H7 (cell line): ENCODE data around the gene LHX1. TPM values are rescaled to one million over a fixed set of nuclear protein-coding genes. Genes with fewer than 3 reads are reported as not detected.

ENCODE experiments used
- DNase-seq: peaks from one replicate; pipeline ENCODE4 v3.0.0; 2012
- H3K27me3 ChIP-seq: 2 replicates; pipeline ENCODE4 v1.6.0; 2011; ENCODE audit warnings: mild to moderate bottlenecking, low read length; ENCODE audit not compliant: control insufficient read depth, insufficient read depth
- H3K36me3 ChIP-seq: replicated peaks from 2 replicates; pipeline ENCODE4 v1.5.1; 2011; ENCODE audit warnings: low read length; ENCODE audit not compliant: control insufficient read depth, insufficient read depth
- H3K4me3 ChIP-seq: 2 replicates; pipeline ENCODE4 v1.5.1; 2011; ENCODE audit warnings: low read depth, mild to moderate bottlenecking, control low read depth, low read length, moderate library complexity; ENCODE audit not compliant: insufficient read depth
- total RNA-seq: library from RNA; depleted of rRNA; stranded (reverse); fragments of >200 nt; shearing (Covaris generic); gene quantifications from 2 replicates; pipeline ENCODE4 v1.2.3, GENCODE V29; 2014; rRNA removed

LHX1 gene
- 14.2 and 23.1 TPM in 2 replicates for total RNA-seq

- peak within 1 kb of the TSS; percentile 70 for H3K4me3 ChIP-seq
- H3K27me3 ChIP-seq: peaks cover 97% of the 10 kb centered on the region
- no peaks in the 10 kb centered on the region for H3K36me3 ChIP-seq
- DNase-seq: peak; percentile 87
These were observed at the start of gene LHX1 for GRCh38 chr17:36937001-36937958. TSS of gene LHX1 (plus strand) at chr17:36937475. CDS start at chr17:36938198, 723 bp downstream.

DNA sequence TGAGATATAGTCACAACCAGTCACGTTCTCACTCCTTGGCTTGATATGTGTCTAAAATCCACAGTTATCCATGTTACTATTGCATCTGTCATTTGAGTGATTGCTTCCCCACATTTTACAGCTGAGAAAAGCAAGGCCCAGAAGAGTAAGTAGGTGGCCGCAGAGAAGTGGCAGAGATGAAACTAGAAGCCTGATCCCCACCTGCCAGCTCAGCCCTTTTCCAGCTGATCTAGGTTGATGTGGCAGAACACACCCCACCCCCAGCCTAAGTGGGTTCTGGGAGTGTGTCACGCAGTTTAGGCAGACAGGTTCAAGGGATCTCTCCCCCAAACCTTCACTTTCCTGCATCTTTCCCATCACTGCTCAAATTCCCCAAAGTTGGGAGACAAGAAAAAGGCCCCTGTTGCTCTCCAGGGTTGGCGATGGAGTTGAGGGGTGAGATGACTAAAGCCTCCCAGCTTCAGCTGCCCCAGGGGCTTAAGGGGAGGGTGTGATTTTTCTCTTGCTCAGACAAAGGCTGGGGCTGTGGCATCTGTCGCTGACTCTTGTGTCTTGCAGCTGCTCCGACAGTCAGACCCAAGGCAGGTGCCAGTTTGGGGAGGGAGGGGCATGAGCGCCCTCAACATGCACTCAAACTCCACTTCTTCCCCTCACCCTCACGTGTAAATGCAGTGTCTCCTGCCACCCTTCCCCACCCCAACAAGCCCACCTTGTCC, 48.9 kb upstream of the LHX1 start:
- H3K36me3 ChIP-seq: no peaks in the 10 kb centered on the region
- H3K4me3 ChIP-seq: no peak overlapping the region
- DNase-seq: no peak

DNA sequence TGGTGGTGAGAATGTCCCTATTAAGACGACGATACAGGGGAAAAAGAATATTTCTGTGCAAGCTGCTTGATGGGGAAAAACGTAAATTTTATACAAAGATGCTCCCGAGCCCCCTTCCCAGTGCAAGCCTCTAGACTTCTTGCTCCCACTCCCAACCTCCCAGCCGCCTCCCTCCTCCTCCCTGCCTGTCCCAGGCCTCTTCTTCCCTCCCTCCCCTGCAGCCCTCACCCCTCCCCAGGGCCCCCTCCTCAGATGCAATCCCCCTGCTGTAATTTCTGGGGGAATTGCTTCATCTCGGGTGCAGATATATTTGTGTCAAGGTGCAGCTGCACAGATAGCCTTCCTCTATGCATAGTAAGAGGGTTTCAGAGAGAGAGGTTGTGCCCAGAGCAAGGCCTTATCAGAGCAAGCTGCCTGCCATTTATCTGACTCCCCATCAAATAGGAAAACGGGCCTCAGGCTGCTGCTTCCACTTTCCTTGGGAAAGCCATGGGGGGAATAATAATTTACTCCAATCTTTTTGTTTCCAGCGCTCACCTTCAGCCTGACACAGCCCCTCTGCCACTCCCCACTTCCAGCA, 47.4 kb upstream of the LHX1 start:
- H3K4me3 ChIP-seq: no peak overlapping the region
- no peaks in the 10 kb centered on the region for H3K36me3 ChIP-seq
- peaks cover 1% of the 10 kb centered on the region; the same call in 1 of the 2 replicates for H3K27me3 ChIP-seq
- no peak for DNase-seq

More for the DNA sequence above, 48.9 kb upstream of the LHX1 start:
- H3K27me3 ChIP-seq: peaks cover 1% of the 10 kb centered on the region; the same call in 1 of the 2 replicates

- Histone ChIP-seq H3K36me3 (no peaks in the 10 kb centered on the region), H3K27me3 (peaks cover 1% of the 10 kb centered on the region; the same call in 1 of the 2 replicates), H3K4me3 (no peak overlapping the region)
- no peak for DNase-seq
These were observed 46.7 kb upstream of the LHX1 start for GRCh38 chr17:36890398-36891168.

DNA sequence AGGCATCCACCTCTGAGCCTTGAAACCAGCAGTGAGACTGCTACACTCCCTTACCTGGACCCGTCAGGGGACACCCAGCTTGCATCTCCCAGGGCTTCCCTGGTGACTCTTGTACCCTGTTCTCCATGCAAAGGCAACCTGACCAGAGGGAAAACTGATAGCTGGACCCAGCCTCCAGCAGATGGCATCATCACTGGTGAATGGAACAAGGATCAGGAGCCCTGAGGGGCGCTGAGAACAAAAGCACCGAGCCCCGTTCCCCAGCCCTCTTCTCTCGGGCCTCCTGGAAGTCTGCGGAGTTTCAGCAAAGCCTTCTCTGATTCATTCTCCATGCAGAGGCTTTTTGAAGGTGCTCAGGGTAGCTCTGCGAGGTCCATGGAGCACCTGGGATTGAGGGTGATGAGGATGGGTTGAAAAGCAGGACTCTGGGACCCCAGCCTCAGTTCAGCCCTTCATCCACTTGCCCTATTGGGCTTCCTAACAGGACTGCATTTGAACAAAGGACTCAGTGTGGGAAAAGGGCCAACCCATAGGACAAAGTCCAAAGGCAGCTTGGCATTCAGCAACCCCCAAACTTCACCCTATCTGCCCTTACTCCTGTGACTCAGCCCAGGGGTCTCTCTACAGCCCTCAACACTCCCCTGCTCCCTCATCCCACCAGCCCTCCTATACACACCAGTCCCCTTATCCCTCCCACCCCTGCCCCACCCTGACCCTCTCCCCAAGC, 45.0 kb upstream of the LHX1 start:
- H3K36me3 ChIP-seq: no peaks in the 10 kb centered on the region
- peaks cover 1% of the 10 kb centered on the region; the same call in 1 of the 2 replicates for H3K27me3 ChIP-seq
- peak; percentile 81 for DNase-seq
- no peak overlapping the region for H3K4me3 ChIP-seq

DNA sequence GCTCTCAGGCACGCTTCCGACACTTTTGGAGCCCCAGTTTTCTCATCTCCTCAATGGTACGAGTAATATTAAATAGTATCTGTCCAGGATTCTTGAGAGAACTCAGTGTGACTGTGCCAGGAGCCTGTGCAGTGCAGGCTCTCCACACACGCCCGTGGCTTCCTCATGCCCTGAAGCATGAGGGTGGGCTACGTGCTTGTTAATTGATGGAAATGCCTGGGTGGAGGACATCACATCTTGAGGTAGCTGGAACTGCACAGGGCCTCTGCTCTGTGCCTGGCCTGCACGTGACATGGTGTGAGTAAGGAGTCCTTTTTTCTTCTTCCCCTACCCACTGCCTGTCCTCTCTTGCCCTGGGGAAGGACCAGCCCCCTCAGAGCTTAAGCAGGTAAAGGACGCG, 43.1 kb upstream of the LHX1 start:
- no peak overlapping the region for H3K4me3 ChIP-seq
- H3K36me3 ChIP-seq: no peaks in the 10 kb centered on the region
- DNase-seq: no peak
- peaks cover 1% of the 10 kb centered on the region; the same call in 1 of the 2 replicates for H3K27me3 ChIP-seq

DNA sequence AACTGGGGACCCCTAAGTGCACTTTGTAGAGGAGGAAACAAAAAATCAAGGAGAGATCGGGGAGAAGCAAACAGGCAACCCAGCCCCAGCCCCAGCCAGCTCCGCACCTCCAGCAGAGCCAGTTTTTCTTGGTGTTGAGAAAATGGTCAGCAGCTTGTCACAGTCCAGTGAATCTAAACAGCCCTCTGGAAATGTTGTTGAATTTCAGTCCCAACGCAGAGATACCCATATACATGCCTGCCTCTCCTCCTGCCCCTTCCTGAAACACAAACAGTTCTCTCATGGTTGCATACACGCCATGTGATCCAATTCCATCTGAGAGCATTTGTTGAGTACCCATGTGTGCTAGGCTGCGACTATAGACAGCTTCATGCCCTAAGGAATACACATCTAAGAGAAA, 42.4 kb upstream of the LHX1 start:
- no peak for DNase-seq
- H3K4me3 ChIP-seq: no peak overlapping the region
- no peaks in the 10 kb centered on the region for H3K36me3 ChIP-seq
- H3K27me3 ChIP-seq: peaks cover 1% of the 10 kb centered on the region; the same call in 1 of the 2 replicates

- H3K36me3 ChIP-seq: no peaks in the 10 kb centered on the region
- H3K4me3 ChIP-seq: no peak overlapping the region
- peak; percentile 59 for DNase-seq
- H3K27me3 ChIP-seq: no peaks in the 10 kb centered on the region
These were observed 37.8 kb upstream of the LHX1 start for GRCh38 chr17:36899250-36900159.

GRCh38 chr17:36900160-36900512, 37.1 kb upstream of the LHX1 start:
- H3K4me3 ChIP-seq: no peak overlapping the region
- H3K36me3 ChIP-seq: no peaks in the 10 kb centered on the region
- DNase-seq: no peak
- H3K27me3 ChIP-seq: no peaks in the 10 kb centered on the region

- Histone ChIP-seq H3K36me3 (no peaks in the 10 kb centered on the region), H3K27me3 (no peaks in the 10 kb centered on the region), H3K4me3 (no peak overlapping the region)
- DNase-seq: peak; percentile 69
These were observed 35.8 kb upstream of the LHX1 start for GRCh38 chr17:36901506-36901905.

DNA sequence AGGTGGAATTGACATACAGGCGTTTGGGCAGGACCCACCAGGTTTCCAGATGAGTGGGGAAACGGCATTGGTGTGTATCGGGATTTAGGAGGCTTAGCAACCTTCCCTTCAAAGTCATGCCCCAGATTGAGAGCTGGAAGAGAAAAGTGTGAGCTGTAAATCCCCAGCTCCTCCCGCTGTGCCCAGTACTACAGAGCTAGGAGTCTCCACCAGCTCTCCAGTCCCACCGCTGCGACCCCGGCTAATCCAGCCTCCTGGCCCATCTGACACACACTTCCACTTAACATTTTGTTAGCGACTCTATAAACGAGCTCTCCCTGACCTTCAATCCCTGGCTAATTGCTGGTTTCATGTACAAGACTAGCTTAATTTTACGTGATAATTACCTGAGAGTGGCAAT, 29.9 kb upstream of the LHX1 start:
- DNase-seq: no peak

GRCh38 chr17:36910513-36910912, 26.8 kb upstream of the LHX1 start:
- no peak for DNase-seq
- no peaks in the 10 kb centered on the region for H3K27me3 ChIP-seq
- no peak overlapping the region for H3K4me3 ChIP-seq
- no peaks in the 10 kb centered on the region for H3K36me3 ChIP-seq

More for the DNA sequence above, 29.9 kb upstream of the LHX1 start:
- no peaks in the 10 kb centered on the region for H3K36me3 ChIP-seq
- H3K4me3 ChIP-seq: no peak overlapping the region
- H3K27me3 ChIP-seq: no peaks in the 10 kb centered on the region

DNA sequence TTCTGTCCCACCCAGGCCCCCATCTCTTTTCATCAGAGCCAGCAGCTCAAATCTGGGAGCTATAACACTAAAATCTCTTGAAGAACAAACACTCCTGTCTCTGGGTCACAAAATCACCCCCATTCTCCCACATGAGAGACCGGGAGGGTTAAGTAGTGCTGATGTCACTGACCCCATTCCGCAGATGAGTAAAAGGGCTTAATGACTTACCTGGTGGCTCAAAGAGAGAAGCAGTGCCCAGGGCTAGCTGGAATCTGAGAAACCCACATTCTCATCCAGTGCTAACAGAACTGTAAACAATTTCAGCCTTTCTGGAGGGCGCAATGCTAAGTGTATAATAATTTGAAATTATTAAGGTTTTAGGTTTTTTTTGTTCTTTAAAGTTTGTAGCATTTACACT, 26.3 kb upstream of the LHX1 start:
- H3K36me3 ChIP-seq: no peaks in the 10 kb centered on the region

More for the DNA sequence above, 26.3 kb upstream of the LHX1 start:
- DNase-seq: no peak
- no peaks in the 10 kb centered on the region for H3K27me3 ChIP-seq
- H3K4me3 ChIP-seq: no peak overlapping the region
